Activated gamma-delta T cell (primary cell): ENCODE data around the gene NCAPH2.

Experiments used
- DNase-seq: peaks from one replicate; lab custom pipeline; 2025; lab: John Stamatoyannopoulos, UW

NCAPH2 gene

GRCh38 chr22:50474710-50475651 is 33.0 kb upstream of the NCAPH2 start, which contains the start of gene SBF1:
TSS of gene SBF1 (minus strand) at chr22:50475035. CDS start at chr22:50474840, 195 bp downstream.
- DNase-seq = peak; percentile 83

GRCh38 chr22:50475652-50476002 is 32.4 kb upstream of the NCAPH2 start:
- no peak for DNase-seq

- DNase-seq = no peak
These were observed 31.2 kb upstream of the NCAPH2 start for GRCh38 chr22:50476868-50477267.

DNA sequence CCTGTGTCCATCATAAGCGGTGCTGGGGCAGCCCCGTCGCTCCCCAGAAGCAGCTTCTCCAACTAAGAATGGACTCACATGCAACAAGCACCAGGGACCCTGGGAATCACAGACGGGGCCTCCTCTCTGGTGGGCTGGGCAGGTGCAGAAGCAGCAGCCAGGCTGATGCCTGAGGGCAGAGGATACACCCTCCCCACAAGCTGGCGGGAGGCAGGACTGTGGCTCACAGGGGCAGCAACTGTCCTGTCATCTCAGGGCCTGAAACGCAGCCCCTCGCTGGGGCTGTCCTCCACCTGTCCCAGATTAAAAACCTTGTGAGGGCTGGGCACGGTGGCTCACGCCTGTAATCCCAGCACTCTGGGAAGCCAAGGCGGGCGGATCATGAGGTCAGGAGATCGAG is 30.1 kb upstream of the NCAPH2 start:
- DNase-seq = no peak

GRCh38 chr22:50479721-50480120 is 28.3 kb upstream of the NCAPH2 start:
- DNase-seq = no peak

- no peak for DNase-seq
These were observed 27.0 kb upstream of the NCAPH2 start for GRCh38 chr22:50481045-50481439.

- DNase-seq = peak; percentile 53
These were observed 26.5 kb upstream of the NCAPH2 start, which contains the start of gene ADM2 for GRCh38 chr22:50481440-50482106. TSS of gene ADM2 (plus strand) at chr22:50481543. CDS start at chr22:50481848, 305 bp downstream.

DNA sequence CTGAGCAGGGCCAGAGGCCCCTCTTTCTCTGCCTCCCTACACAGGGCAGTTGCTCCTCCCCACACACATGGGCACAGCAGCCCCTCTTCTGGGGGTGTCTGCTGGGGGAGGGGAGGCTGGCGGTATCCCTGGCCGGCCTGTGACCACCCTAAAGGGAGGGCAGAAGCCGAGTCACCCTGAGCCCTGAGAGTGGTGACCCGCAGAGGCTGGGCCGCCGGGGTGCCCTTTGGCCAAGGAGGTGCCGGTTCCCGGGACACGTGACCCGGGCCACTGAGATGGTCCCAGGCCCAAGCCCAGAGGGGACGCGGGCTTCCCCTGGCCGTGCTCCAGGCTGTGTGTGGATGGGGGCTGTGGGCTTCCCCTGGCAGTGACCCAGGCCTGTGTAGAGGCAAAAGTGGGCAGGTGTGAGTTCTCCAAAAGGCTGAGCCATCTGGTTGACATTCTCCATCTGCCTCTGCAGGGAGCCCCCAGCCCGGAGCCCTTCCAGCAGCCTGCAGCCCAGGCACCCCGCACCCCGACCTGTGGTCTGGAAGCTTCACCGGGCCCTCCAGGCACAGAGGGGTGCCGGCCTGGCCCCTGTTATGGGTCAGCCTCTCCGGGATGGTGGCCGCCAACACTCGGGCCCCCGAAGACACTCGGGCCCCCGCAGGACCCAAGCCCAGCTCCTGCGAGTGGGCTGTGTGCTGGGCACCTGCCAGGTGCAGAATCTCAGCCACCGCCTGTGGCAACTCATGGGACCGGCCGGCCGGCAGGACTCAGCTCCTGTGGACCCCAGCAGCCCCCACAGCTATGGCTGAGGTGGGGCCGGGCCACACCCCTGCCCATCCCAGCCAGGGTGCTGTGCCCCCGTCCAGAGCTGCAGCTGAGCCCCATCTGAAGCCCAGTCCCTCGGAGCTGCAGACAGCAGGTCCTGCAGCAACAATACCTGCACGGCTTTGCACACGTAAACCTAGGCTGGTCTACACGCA is 25.6 kb upstream of the NCAPH2 start:
- no peak for DNase-seq

DNA sequence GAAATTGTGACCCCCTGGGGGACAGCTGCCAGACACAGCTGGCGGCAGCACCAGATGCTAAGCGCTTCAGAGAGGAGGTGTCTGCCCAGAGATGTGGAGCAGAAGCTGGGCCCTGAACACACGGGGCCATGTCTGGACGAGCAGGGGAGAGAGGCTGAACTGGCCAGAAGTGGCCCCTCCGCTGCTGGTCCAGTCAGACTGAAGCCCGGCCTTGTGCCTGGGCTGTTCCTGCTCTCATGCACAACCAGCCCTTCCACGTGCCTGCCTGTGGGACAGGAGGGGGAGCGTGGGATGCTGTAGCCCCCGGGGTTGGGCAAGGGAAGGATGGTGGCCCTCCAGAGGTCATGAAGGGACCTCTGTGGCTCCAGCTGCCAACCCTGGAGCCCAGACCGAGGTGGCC is 24.9 kb upstream of the NCAPH2 start:
- DNase-seq = no peak

GRCh38 chr22:50483556-50483955 is 24.5 kb upstream of the NCAPH2 start:
- DNase-seq = no peak

DNA sequence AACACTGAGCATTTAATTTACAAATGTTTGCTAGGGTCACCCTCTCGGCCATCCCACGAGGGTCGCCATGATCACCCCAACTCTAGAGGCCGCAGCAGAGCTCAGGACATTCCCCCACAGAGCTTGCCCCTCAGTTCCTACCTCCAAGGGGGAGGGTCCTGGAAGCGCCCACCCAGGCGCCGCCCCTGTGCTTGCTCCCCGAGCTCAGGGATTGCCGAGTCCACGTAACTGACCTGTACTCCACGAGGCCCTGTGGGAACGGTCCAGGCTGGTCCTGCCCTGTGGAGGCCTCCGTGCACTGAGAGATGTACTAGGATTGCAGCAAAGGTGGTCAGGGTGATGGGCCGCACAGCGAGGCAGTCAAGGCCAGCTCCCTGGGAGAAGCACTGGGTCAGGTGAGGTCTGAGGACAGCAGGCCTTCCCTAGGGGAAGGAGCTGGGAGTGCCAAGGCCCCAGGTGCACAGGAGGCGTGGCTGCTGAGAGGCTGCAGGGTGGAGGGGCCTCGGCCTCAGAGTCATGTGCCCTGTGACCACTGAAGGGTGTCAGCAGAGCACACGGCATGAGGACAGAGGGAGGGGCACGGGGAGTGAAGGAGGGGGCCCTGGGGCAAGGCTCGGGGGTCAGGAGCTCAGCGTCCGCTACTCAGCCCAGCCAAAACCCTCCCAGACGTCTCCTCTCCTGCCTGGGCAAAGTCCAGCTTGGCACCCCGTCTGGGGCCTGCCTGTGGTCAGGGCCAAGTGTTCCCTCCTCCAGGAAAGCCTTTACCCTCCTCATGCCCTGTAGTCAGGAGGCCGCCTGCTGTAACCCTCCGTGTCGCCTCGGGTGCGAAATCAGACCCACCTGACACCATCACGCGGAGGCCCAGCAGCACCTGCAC is 23.8 kb upstream of the NCAPH2 start:
- no peak for DNase-seq

GRCh38 chr22:50485221-50486131 is 22.5 kb upstream of the NCAPH2 start:
- no peak for DNase-seq

- DNase-seq = no peak
These were observed 21.3 kb upstream of the NCAPH2 start, which contains the start of gene MIOX for GRCh38 chr22:50486561-50487289. TSS of gene MIOX (plus strand) at chr22:50486859. CDS start at chr22:50486898, 39 bp downstream.

DNA sequence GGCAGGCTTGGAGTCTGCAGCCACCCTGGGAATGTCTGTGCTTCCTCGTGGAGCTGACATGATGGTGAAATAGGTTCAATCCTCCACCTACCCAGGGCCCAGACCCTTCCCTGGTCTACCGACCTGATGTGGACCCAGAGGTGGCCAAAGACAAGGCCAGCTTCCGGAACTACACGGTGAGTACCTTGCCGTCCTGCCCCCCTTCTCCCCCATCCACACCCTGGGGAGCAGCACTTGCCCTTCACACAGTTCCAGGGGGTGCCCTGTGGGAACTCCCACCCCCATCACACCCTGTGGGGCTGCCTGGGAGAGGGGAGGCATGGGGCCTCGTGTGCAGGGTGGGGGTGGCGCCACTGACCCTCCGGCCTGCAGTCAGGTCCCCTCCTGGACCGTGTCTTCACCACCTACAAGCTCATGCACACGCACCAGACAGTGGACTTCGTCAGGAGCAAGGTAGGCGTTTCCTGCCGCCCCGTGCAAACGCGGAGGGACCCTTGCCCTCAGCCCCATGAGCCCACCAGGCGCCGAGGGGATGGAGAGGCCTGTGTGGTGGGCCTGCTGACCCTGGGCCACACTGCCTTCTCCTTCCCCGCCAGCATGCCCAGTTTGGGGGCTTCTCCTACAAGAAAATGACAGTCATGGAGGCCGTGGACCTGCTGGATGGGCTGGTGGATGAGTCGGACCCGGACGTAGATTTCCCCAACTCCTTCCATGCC is 20.6 kb upstream of the NCAPH2 start:
- DNase-seq = no peak

DNA sequence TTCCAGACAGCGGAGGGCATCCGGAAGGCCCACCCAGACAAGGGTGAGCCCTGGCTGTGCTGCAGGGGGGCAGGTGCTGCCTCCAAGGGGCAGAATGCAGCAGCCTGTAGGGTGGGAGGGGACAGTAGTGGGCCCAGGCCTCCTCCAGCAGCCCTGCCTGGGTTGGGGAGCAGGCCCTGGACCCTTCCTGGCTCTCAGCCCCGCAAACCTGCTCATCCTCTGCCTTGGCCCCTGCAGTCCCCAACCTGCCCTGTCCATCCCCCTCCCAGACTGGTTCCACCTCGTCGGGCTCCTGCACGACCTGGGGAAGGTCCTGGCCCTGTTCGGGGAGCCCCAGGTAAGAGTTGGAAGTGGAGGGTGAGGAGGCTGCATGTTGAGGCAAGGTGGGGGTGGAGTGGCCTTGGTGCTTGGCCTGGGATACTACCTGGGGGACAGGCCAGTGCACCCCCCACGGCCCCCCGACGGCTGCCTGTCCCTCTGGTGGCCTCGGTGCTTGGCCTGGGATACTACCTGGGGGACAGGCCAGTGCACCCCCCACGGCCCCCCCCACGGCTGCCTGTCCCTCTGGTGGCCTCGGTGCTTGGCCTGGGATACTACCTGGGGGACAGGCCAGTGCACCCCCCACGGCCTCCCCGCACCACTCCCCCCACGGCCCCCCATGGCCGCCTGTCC is 19.9 kb upstream of the NCAPH2 start:
- no peak for DNase-seq

DNA sequence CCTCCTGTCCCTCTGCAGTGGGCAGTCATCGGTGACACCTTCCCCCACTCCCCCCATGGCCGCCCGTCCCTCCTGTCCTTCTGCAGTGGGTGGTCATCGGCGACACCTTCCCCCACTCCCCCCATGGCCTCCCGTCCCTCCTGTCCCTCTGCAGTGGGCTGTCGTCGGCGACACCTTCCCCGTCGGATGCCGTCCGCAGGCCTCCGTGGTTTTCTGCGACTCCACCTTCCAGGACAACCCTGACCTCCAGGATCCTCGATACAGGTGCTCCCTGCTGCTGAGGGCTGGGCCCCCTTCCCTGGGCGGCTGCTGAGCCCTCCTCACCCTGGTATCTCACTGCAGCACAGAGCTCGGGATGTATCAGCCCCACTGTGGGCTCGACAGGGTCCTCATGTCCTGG is 19.1 kb upstream of the NCAPH2 start:
- DNase-seq = no peak

- no peak for DNase-seq
These were observed 18.4 kb upstream of the NCAPH2 start for GRCh38 chr22:50489363-50490243.
